COLO668 (cell line): ENCODE results near the gene PRR9.

ENCODE experiments used
- DNase-seq: peaks from one replicate; lab custom pipeline; 2025; ENCODE audit not compliant: unreplicated experiment; lab: John Stamatoyannopoulos, UW

PRR9 gene

GRCh38 chr1:153229076-153229829 lies 11.9 kb downstream of the PRR9 start:
- DNase-seq, result peak; percentile 23

- no peak for DNase-seq
These were observed 14.0 kb downstream of the PRR9 start for GRCh38 chr1:153231363-153231762.

- no peak for DNase-seq
These were observed 14.4 kb downstream of the PRR9 start for GRCh38 chr1:153231785-153232184.

DNA sequence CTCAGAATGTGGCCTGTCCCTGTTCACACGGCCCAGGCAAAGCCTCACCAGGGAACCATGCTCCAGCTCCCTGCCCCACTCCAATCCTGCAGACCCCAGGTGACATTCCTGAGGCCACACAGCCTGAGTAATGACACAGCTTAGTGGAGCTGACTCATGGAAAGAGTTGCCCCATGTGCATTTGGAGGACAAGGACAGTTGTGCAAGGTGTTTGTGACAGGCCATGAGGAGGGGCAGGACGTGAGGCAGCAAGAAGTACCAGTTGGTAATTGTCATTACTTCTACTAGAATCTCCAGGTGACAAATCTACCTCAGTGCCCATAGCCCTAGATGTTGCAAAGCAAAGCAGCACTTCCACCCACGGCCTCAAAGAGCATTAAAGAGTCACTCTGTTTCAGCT lies 15.2 kb downstream of the PRR9 start:
- DNase-seq, result no peak

DNA sequence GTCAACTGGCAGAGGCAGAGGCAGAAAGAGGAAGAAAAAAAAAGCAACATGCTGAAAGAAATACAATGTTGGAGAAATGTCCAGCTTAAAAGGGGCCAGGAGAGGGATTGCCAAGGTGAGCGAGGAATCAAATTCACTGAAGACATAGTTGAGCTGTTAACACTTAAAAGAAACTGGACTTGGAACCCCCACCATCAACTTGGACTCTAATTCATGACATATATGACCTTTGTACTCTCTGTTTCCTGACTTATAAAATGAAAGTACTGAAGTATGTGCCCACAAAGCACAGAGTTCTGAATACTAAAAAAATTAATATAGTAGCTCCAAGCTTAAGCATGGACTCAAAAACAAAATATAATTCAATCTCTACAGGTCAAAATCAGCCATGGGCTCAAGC lies 16.1 kb downstream of the PRR9 start:
- no peak for DNase-seq

- no peak for DNase-seq
These were observed 21.1 kb downstream of the PRR9 start for GRCh38 chr1:153238527-153238926.

GRCh38 chr1:153242160-153242559 lies 24.8 kb downstream of the PRR9 start:
- no peak for DNase-seq

GRCh38 chr1:153245466-153245865 lies 28.1 kb downstream of the PRR9 start:
- DNase-seq, result no peak

DNA sequence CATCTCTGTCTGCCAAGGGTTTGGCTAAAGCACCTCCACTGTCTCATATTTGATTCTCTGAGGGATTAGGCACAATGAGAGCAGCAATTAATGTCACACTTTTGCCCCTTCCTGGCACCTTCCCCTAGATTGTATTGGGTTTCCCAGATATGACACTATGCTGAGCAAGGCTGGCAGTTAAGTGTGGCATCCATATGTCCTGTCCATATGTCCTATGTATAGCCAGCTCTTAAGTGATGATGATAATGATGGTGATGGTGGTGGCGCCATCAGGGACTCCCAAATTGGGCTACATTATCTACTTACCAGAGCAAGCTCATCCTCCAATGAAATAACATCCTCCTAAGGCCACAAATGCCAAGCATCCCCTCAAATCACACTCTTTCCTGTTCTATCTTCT lies 28.6 kb downstream of the PRR9 start:
- DNase-seq, result no peak

DNA sequence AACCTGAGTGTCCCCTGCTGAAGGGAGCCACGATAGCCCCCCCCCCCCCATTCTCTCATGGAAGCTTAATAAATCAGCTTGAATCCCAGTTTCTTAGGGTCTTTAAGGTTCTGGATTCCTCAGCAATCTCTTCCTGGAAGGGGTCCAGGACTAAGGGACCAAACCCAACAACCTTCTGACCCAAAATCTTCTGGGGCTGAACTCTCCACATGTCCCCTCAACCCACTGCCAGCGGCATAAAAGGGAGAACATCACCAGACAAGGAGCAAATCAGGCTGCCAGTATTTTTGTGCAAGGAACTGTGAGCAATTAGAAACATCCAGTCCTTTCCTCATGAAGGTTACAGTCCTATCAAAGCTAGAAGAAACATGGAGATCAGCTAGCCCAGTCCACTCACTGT lies 29.4 kb downstream of the PRR9 start:
- DNase-seq, result no peak

- no peak for DNase-seq
These were observed 30.9 kb downstream of the PRR9 start for GRCh38 chr1:153248176-153248879.

GRCh38 chr1:153250166-153250565 lies 32.8 kb downstream of the PRR9 start:
- no peak for DNase-seq

DNA sequence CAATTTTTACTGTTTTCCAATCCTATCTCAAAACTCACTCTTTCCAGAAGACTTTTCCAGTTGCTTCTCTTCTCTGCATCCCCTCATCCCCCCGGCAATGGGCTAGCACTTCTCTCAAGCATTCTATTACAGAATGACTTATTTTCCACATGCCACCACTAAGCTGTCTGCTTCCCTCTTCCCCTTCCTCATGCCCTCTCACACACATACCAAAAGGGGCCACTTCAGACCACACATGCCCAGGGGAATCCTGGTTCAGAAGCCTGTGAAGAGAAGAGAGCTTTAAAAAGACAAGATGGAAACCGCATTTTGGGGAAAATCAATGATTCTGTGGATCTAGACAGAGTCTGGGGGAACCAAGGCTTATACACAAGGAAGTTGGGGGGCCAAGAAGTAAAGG lies 33.7 kb downstream of the PRR9 start:
- no peak for DNase-seq

- DNase-seq, result no peak
These were observed 34.2 kb downstream of the PRR9 start for GRCh38 chr1:153251562-153251961.

GRCh38 chr1:153251988-153252387 lies 34.6 kb downstream of the PRR9 start:
- DNase-seq, result no peak

DNA sequence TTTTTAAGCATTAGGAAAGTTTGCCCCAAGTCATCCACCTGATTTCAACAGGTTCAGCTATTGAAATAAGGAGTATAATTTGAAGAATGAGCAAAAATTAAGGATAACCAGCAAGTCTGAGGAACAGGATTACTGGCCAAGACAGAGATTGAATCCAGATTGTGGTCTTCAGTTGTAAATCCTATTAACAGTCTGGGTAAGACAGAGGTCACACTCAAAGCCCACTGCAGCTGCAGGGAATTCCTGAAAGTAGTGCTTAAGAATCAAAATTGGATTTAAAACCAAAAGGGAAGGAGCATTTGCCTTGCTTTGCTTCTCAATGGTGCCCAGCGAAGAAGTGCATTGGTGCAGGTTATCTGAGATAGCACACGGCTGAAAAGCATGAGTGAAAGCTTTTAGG lies 35.7 kb downstream of the PRR9 start:
- no peak for DNase-seq

- no peak for DNase-seq
These were observed 36.3 kb downstream of the PRR9 start for GRCh38 chr1:153253693-153254092.

- no peak for DNase-seq
These were observed 42.0 kb downstream of the PRR9 start, which contains the start of gene LORICRIN for GRCh38 chr1:153259387-153259786. Gene LORICRIN (plus strand): TSS chr1:153259687. CDS start chr1:153260950, 1,263 bp downstream.

- no peak for DNase-seq
These were observed 43.3 kb downstream of the PRR9 start for GRCh38 chr1:153260585-153261280.

DNA sequence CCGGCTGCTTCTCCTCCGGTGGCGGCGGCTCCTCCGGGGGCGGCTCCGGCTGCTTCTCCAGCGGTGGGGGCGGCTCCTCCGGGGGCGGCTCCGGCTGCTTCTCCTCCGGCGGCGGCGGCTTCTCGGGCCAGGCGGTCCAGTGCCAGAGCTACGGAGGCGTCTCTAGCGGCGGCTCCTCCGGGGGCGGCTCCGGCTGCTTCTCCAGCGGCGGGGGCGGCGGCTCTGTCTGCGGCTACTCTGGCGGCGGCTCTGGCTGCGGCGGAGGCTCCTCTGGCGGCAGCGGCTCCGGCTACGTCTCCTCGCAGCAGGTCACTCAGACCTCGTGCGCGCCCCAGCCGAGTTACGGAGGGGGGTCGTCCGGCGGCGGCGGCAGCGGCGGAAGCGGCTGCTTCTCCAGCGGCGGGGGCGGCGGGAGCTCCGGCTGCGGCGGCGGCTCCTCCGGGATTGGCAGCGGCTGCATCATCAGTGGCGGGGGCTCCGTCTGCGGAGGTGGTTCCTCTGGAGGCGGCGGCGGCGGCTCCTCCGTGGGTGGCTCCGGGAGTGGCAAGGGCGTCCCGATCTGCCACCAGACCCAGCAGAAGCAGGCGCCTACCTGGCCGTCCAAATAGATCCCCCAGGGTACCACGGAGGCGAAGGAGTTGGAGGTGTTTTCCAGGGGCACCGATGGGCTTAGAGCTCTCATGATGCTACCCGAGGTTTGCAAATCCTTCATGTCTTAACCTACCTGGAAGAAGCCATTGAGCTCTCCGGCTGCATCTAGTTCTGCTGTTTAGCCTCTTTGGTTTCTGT lies 44.1 kb downstream of the PRR9 start:
- peak; percentile 35 for DNase-seq

DNA sequence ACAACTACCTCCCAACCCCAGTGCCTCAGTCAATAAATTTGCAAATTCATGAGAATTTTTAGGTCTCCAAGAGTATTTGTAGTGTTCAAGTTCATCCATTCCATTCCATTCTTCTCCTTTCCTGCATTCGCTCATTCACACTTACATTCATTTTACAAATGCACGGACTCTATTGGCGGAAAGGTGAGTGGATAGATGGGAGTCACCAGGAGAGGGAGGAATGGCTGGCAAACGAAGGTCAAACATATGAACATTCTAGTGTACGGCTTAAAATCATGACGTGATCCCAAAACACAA lies 44.6 kb downstream of the PRR9 start:
- DNase-seq, result no peak
